GM10266 (cell line): ENCODE measurements around the gene DNAJC21.

Source experiments
- DNase-seq: peaks from one replicate; pipeline ENCODE4 v3.0.0; 2012; ENCODE audit errors: extremely low spot score
- TF ChIP-seq, protein P1 (sequence below): IDR thresholded peaks from 2 replicates; pipeline ENCODE4 v1.5.1; 2012; ENCODE audit warnings: mild to moderate bottlenecking, low read depth; ENCODE audit not compliant: control insufficient read depth, insufficient read depth; ENCODE audit errors: missing control alignments

Gene DNAJC21

DNA sequence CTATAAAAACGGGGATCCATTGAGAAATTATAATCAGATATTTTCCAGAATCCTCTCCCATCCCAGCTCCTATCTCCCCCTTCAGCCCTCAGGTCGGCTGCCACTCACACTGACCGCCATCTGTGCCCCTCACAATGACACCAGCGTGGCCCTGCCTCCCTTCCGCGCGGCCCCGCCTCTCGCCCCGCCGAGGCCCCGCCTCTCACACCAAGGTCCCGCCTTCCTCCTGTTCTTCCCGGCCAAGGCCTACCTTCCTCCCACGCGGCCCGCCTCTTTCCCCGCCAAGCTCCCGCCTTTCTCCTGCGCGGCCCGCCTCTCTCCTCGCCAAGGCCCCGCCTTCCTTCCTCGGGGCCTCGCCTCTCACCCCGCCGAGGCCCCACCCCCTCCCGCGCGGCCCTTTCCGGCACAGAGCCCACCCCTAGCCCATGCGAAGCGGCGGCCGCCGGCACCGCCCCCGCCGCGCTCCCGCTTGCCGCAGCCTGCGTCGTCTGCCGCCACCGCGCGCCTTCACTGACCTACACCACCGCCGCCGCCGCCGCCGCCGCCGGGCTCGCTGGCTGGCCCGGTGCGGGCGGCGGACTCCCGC lies at the start of gene DNAJC21:
TSS of gene DNAJC21 (plus strand) at position 426 of the 586 bp plus-strand sequence. CDS start 261 bp downstream, outside the sequence.
- TF ChIP-seq, protein P1, sequence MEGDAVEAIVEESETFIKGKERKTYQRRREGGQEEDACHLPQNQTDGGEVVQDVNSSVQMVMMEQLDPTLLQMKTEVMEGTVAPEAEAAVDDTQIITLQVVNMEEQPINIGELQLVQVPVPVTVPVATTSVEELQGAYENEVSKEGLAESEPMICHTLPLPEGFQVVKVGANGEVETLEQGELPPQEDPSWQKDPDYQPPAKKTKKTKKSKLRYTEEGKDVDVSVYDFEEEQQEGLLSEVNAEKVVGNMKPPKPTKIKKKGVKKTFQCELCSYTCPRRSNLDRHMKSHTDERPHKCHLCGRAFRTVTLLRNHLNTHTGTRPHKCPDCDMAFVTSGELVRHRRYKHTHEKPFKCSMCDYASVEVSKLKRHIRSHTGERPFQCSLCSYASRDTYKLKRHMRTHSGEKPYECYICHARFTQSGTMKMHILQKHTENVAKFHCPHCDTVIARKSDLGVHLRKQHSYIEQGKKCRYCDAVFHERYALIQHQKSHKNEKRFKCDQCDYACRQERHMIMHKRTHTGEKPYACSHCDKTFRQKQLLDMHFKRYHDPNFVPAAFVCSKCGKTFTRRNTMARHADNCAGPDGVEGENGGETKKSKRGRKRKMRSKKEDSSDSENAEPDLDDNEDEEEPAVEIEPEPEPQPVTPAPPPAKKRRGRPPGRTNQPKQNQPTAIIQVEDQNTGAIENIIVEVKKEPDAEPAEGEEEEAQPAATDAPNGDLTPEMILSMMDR: no peak
- DNase-seq: peak; percentile 99

DNA sequence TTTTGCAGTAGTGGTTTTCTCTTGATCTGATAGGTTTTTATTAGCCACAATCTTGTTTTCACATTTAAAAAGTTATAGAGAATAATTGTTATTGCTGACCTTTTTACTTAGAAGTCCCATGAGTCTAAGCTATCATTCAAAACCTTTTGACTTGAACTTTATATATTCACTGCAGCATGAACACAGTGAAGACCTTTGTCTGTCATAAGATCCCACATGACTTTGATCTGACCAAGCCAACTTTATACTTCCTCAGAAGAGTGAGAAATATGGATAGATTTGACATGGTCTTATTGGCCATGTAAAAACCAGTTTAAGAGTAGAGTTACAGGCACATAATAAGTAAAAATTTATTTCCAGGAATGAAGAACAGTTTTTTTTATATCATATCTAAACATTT lies 48.1 kb upstream of the DNAJC21 start:
- TF ChIP-seq, protein P1: no peak
- DNase-seq: no peak

DNA sequence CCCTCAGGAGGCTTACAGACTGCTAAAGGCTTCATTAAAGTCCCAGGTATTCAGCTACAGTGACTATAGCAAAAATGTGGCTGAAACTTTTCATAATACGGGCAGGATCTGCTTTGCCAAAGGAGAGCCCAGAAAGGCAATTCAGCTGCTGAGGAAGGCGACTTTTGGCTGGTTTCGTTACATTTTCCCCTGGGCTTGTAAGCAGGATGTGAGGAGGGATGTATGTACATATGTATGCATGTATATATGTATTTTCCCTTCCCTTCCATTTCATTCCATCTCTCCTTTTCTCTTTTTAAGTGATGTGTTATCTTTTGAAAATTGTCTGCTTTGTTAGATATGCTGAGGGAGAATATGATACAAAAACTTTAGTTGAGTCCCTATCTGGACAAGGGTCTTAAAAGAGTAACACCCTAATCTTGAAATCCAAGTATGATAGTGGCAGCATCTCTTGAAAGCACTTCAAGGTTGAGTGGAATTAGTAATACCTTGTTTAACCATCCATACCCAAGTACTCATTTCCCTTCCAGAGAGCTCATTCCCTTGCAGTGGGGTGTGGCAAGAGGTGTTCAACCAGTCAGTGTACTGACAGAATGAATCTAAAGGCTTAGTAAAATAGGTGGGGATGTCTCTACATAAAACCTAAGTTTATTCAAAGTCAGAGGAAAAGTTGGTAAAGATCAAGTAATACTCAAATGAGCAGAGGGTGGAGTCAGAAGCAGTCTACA lies 42.8 kb upstream of the DNAJC21 start:
- no peak for DNase-seq
- TF ChIP-seq, protein P1: no peak

DNA sequence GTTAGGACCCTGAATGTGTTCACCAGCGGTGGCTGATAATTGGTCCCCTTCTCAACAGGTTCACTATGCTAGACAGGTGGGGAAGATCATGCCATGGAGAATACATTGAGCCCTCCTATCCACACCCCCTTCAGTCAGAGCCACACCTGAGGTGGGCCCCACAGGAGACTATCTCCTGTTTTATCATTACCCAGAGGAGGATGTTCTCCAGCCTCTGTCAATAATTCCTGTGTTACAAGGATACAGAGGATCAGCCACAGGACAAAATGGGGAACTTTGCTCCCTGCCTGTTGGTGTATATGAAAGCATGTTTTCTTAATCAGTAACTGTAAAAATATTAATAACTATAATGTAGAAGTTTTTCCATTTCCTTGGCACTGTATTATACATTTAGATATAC lies 40.0 kb upstream of the DNAJC21 start:
- TF ChIP-seq, protein P1: no peak
- DNase-seq: no peak

DNA sequence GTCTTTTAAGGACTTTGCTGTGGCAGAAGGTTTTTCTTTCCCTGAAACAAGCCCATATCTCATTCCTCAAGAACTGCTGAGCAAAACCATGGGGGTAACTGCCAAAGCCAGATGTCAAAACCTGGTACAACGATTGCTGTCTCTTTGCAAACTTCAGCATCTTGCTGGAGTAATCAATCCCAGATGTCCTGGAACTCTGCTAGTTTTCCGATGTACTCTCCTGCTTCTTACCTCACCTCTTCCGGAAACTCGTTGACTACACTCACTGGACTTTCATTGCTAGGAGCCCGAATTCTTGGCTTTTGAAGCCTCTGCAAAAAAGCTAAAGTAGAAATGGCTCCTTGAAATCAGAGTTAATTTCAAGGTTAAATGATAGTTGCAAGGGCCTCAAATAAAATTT lies 37.4 kb upstream of the DNAJC21 start:
- TF ChIP-seq, protein P1: no peak
- DNase-seq: no peak

DNA sequence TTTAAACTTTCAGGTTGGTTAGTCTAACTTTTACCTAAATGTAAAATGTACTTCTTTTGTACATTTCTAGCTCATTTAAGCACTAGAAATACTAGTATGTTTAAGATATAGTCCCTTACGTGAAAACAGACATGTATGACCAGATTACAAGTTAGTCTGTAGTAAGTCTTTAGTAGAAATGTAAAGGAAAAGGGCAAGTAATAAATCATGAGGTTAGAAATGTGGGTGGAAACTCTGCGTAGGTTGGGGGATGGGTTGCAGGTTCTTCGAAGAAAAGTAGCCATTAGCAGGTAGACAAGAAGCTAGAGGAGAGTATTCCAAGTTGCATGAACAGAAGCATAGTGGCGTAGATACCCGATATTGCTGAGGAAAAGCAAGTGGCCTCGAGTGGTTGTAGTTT lies 36.9 kb upstream of the DNAJC21 start:
- DNase-seq: no peak
- TF ChIP-seq, protein P1: no peak

DNA sequence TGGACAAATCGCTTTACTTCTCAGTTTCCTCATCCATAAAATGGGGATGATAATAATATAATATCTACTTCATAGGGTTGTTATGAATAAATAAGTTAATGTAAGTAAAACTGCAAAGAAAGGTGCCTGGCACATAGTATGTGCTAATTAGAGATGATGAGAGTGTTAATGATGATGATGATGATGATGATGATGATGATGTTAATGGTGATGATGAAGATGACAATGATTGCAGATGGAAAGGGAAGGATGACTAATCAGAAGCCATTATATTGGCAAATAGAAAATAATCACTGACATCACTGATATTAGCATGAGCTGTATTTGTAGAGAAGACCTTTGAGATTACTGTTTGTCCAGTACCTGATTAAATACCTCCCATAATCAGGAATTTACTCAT lies 34.6 kb upstream of the DNAJC21 start:
- TF ChIP-seq, protein P1: no peak
- no peak for DNase-seq
